SK-N-SH (cell line): ENCODE data around the gene ARHGAP15. TPM values are rescaled to one million over a fixed set of nuclear protein-coding genes. Genes with fewer than 3 reads are reported as not detected.

ENCODE experiments used
- CTCF ChIA-PET: fragments of 300-600, 350-600 bp; formaldehyde crosslinking; extraction: SDS; loops from one replicate; lab custom pipeline; 2021; lab: Yijun Ruan, JAX
- POLR2A ChIA-PET: fragments of 350-600 bp; sonication (Branson Sonifier 250); formaldehyde crosslinking; extraction: SDS; loops from one replicate; lab custom pipeline; 2020; ENCODE audit warnings: antibody characterized with exemption, inconsistent platforms; lab: Yijun Ruan, JAX
- DNase-seq: peaks from one replicate; pipeline ENCODE4 v3.0.0; 2012
- H2AFZ ChIP-seq: fragments of 200-600 bp; sonication (generic); 2 replicates; pipeline ENCODE4 v1.8.1; 2016; ENCODE audit warnings: antibody characterized with exemption, mild to moderate bottlenecking, low read depth
- H3F3A ChIP-seq: fragments of 200-600 bp; sonication (generic); replicated peaks from 2 replicates; pipeline ENCODE3; 2016; ENCODE audit warnings: antibody characterized with exemption, mild to moderate bottlenecking; ENCODE audit not compliant: insufficient read depth
- H3K27ac ChIP-seq, 2 experiments: fragments of 200-500 bp in 1 of 2; fragments of 200-600 bp in 1 of 2; sonication (Bioruptor generic) in 1 of 2; sonication (generic), shearing (Covaris generic) in 1 of 2; 2 replicates each; pipeline versions ENCODE4 v1.5.1 to v1.6.1; 2014 to 2016; ENCODE audit warnings: low read depth in 2 of 2, inconsistent platforms in 1 of 2, low read length in 1 of 2, mild to moderate bottlenecking in 1 of 2, mixed read lengths in 1 of 2
- H3K27me3 ChIP-seq: fragments of 200-600 bp; sonication (generic), shearing (Covaris generic); 2 replicates; pipeline ENCODE4 v1.6.1; 2016; ENCODE audit warnings: mixed run types; ENCODE audit not compliant: insufficient read depth
- H3K36me3 ChIP-seq, 2 experiments: fragments of 200-500 bp in 1 of 2; fragments of 200-600 bp in 1 of 2; sonication (Bioruptor generic) in 1 of 2; sonication (generic) in 1 of 2; replicated peaks in 1 of 2; 2 replicates each; pipeline versions ENCODE3 to v1.5.1; 2014 to 2016; ENCODE audit warnings: low read length in 1 of 2, mild to moderate bottlenecking in 1 of 2; ENCODE audit not compliant: insufficient read depth in 2 of 2, control insufficient read depth in 1 of 2
- H3K4me1 ChIP-seq, 2 experiments: fragments of 200-500 bp in 1 of 2; fragments of 200-600 bp in 1 of 2; sonication (Bioruptor generic) in 1 of 2; sonication (generic), shearing (Covaris generic) in 1 of 2; 2 replicates each; pipeline versions ENCODE4 v1.5.1 to v1.6.1; 2014 to 2016; ENCODE audit warnings: low read depth in 1 of 2, low read length in 1 of 2, mixed run types in 1 of 2; ENCODE audit not compliant: insufficient read depth in 2 of 2, control insufficient read depth in 1 of 2
- H3K4me2 ChIP-seq: fragments of 200-600 bp; sonication (generic), shearing (Covaris generic); 2 replicates; pipeline ENCODE4 v1.6.1; 2017; ENCODE audit warnings: mixed run types
- H3K4me3 ChIP-seq, 2 experiments: fragments of 200-500 bp in 1 of 2; fragments of 200-600 bp in 1 of 2; sonication (Bioruptor generic) in 1 of 2; sonication (generic), shearing (Covaris generic) in 1 of 2; 2 replicates each; pipeline versions ENCODE4 v1.5.1 to v1.8.1; 2014 to 2016; ENCODE audit warnings: low read depth in 2 of 2, inconsistent platforms in 1 of 2, low read length in 1 of 2, mild to moderate bottlenecking in 1 of 2, mixed read lengths in 1 of 2, moderate library complexity in 1 of 2
- H3K79me2 ChIP-seq: fragments of 200-600 bp; sonication (generic); 2 replicates; pipeline ENCODE4 v1.8.1; 2017; ENCODE audit warnings: mild to moderate bottlenecking; ENCODE audit not compliant: insufficient read depth
- H3K9ac ChIP-seq: fragments of 200-600 bp; sonication (generic); 2 replicates; pipeline ENCODE4 v1.6.1; 2017; ENCODE audit warnings: mixed run types
- H3K9me2 ChIP-seq: fragments of 200-600 bp; sonication (generic); 2 replicates; pipeline ENCODE4 v1.6.1; 2017; ENCODE audit warnings: mixed run types
- H3K9me3 ChIP-seq: fragments of 200-600 bp; sonication (generic); 2 replicates; pipeline ENCODE4 v1.6.1; 2017; ENCODE audit warnings: mixed run types, mild to moderate bottlenecking, moderate library complexity
- H4K20me1 ChIP-seq: fragments of 200-600 bp; sonication (generic); 2 replicates; pipeline ENCODE4 v1.6.1; 2017; ENCODE audit warnings: mild to moderate bottlenecking, mixed run types; ENCODE audit not compliant: insufficient read depth
- CHD2 ChIP-seq: fragments of 150-350 bp; IDR thresholded peaks from 2 replicates; pipeline ENCODE4 v1.6.1; 2018; ENCODE audit warnings: low read length; ENCODE audit not compliant: partially characterized antibody
- ELF1 ChIP-seq: IDR thresholded peaks from 2 replicates; pipeline ENCODE4 v1.4.0; 2012
- FOSL2 ChIP-seq: IDR thresholded peaks from 2 replicates; pipeline ENCODE4 v1.4.0; 2012; ENCODE audit warnings: low read depth, mild to moderate bottlenecking, moderate library complexity, borderline replicate concordance
- FOXM1 ChIP-seq: IDR thresholded peaks from 2 replicates; pipeline ENCODE4 v1.4.0; 2012; ENCODE audit warnings: low read depth, mild to moderate bottlenecking
- GATA2 ChIP-seq: sonication (generic); formaldehyde crosslinking; IDR thresholded peaks from 2 replicates; pipeline ENCODE4 v1.5.0; 2020; ENCODE audit warnings: mild to moderate bottlenecking, missing genetic modification reagents
- JUND ChIP-seq: IDR thresholded peaks from 2 replicates; pipeline ENCODE4 v1.4.0; 2012
- MEF2A ChIP-seq: IDR thresholded peaks from 2 replicates; pipeline ENCODE4 v1.4.0; 2012; ENCODE audit warnings: low read depth, borderline replicate concordance
- MXI1 ChIP-seq: IDR thresholded peaks from 2 replicates; pipeline ENCODE4 v1.6.1; 2012; ENCODE audit warnings: mild to moderate bottlenecking, low read depth, low read length, improper control_type of control experiment
- NFIC ChIP-seq: IDR thresholded peaks from 2 replicates; pipeline ENCODE4 v1.4.0; 2012; ENCODE audit warnings: borderline replicate concordance
- RAD21 ChIP-seq: IDR thresholded peaks from 2 replicates; pipeline ENCODE4 v1.6.1; 2012; ENCODE audit warnings: mild to moderate bottlenecking, low read length
- RFX5 ChIP-seq: IDR thresholded peaks from 2 replicates; pipeline ENCODE4 v1.6.1; 2012; ENCODE audit warnings: mild to moderate bottlenecking, improper control_type of control experiment, low read length
- RXRA ChIP-seq: IDR thresholded peaks from 2 replicates; pipeline ENCODE4 v1.4.0; 2012; ENCODE audit warnings: low read depth, mild to moderate bottlenecking, borderline replicate concordance
- SIN3A ChIP-seq: IDR thresholded peaks from 2 replicates; pipeline ENCODE4 v1.6.1; 2012; ENCODE audit warnings: low read depth, mild to moderate bottlenecking, low read length, moderate library complexity, borderline replicate concordance
- YY1 ChIP-seq: IDR thresholded peaks from 2 replicates; pipeline ENCODE4 v1.4.0; 2012; ENCODE audit warnings: low read depth, mild to moderate bottlenecking
- WGBS: methylation state at CpG from one replicate; pipeline ENCODE4 v1.1.6; 2017; ENCODE audit warnings: low lambda C conversion rate; 5-methylcytosine and 5-hydroxymethylcytosine counted together
- polyA plus RNA-seq, 3 experiments: library from polyadenylated mRNA; depleted of rRNA; stranded (reverse); fragments of >200 nt; gene quantifications; 2 replicates each; pipeline ENCODE4 v1.2.3, GENCODE V29; 2012
- TF ChIP-seq, protein P1 (sequence below): IDR thresholded peaks from 2 replicates; pipeline ENCODE4 v1.4.0; 2012; ENCODE audit warnings: low read depth, borderline replicate concordance
- TF ChIP-seq, protein P2 (sequence below): fragments of 150-350 bp; IDR thresholded peaks from 2 replicates; pipeline ENCODE4 v1.6.1; 2017; ENCODE audit warnings: antibody characterized with exemption, low read length, low read depth, borderline replicate concordance
- TF ChIP-seq, protein P3 (sequence below): IDR thresholded peaks from 2 replicates; pipeline ENCODE4 v1.4.0; 2012; ENCODE audit warnings: low read depth
- TF ChIP-seq, protein P4 (sequence below): fragments of 150-350 bp; IDR thresholded peaks from 2 replicates; pipeline ENCODE4 v1.6.1; 2016; ENCODE audit warnings: mild to moderate bottlenecking, low read depth, low read length

The ARHGAP15 gene
- polyA plus RNA-seq, 1 of the 3 experiments (the other 2 are of a cell fraction) = not detected

DNA sequence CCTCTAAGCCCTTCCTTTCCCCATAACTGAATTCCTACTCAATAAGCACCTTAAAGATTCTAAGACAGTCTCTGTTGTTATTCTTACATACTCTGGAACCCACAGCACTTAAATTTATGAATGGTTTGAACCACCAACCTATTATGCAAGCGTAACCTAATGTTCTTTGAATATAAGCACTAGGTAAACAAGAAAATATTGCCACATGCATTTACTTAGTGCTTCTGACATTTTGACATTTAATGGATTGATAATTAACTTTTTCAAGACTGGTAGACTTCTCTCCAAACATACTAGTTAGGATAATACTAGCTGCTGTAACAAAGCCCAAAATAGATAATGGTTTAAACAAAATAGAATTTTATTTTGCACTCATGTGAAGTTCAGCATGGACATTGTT, 164.8 kb downstream of the ARHGAP15 start:
- 50% methylated on average over 1 of the region's 1 CpG for WGBS
- CTCF ChIA-PET = no interaction called here

DNA sequence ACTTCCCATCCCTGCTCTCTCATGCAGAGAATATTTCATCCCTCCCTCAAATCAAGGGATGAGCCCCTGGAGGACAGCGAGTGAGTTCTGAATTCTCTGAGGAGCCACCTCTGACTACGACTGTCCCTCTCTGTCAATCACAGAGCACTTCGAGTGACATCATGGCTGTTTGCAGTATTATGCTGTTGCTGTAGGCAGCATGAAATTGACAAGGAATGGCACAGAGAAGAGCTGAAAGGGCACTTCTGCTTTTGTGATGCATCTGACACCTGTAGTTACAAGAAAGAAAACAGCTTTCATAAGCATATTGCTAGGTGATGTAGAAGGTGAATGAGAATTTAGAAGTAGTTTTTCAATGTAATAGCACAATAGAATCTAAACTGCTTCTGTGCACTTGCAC, 166.9 kb downstream of the ARHGAP15 start:
- no peaks in the 10 kb centered on the region for H3K4me1 ChIP-seq
- POLR2A ChIA-PET = no interaction called here
- TF ChIP-seq JUND = no peak
- TF ChIP-seq FOSL2 = no peak
- no peak for TF ChIP-seq YY1
- TF ChIP-seq RAD21 = no peak
- TF ChIP-seq, all 33 proteins: peak for 0
- CTCF ChIA-PET = interaction anchor here (1.1 to 1.2 kb wide), 2 partner anchors 12 kb away, joined by 3 read pairs; no protein-coding TSS in a partner anchor
- no peak overlapping the region for H3K4me3 ChIP-seq
- WGBS = 55% methylated on average over 3 of the region's 3 CpGs
- H3K27ac ChIP-seq = no peak overlapping the region
- H3K4me2 ChIP-seq = no peak overlapping the region
- H3K9me2 ChIP-seq = no peaks in the 10 kb centered on the region
- no peak overlapping the region for H2AFZ ChIP-seq
- no peaks in the 10 kb centered on the region for H3K36me3 ChIP-seq
- H3K27me3 ChIP-seq = no peaks in the 10 kb centered on the region
- H4K20me1 ChIP-seq = no peaks in the 10 kb centered on the region
- DNase-seq = no peak
- H3F3A ChIP-seq = no peaks in the 10 kb centered on the region
- H3K9me3 ChIP-seq = no peaks in the 10 kb centered on the region
- no peaks in the 10 kb centered on the region for H3K79me2 ChIP-seq
- H3K9ac ChIP-seq = no peak overlapping the region

More for the DNA sequence above, 164.8 kb downstream of the ARHGAP15 start:
- Histone ChIP-seq H3K36me3 (no peaks in the 10 kb centered on the region), H3K9ac (no peak overlapping the region), H4K20me1 (no peaks in the 10 kb centered on the region), H3F3A (no peaks in the 10 kb centered on the region), H3K4me2 (no peak overlapping the region), H3K27me3 (no peaks in the 10 kb centered on the region), H3K9me2 (no peaks in the 10 kb centered on the region)
- no peak for TF ChIP-seq RFX5
- TF ChIP-seq, all 33 proteins: peak for 0
- Histone ChIP-seq H3K9me3 (no peaks in the 10 kb centered on the region), H3K4me1 (no peaks in the 10 kb centered on the region), H3K4me3 (no peak overlapping the region), H3K27ac (no peak overlapping the region), H3K79me2 (no peaks in the 10 kb centered on the region), H2AFZ (no peak overlapping the region)
- POLR2A ChIA-PET = no interaction called here
- DNase-seq = no peak

DNA sequence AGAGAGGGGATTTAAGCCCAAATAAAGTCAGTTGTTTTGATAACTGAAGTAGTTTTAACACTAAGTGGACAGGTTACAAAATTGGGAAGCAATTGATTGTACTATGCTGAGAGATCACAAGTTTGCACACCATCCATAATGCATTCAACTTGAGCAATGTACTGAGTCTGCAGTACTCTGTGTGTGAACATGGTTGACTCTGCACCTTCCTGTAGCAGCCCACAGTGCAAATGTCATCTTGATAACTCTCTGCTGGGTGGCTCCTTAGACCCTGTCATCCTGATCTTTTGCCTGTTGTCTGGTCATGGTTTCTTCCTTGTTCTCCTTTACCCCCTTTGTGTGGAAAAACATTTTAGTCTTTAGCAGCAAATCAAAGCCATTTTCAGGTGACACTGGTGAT, 168.0 kb downstream of the ARHGAP15 start:
- Histone ChIP-seq H3K9me2 (no peaks in the 10 kb centered on the region), H3K4me1 (no peaks in the 10 kb centered on the region), H3K27ac (no peak overlapping the region), H3K27me3 (no peaks in the 10 kb centered on the region), H3K9me3 (no peaks in the 10 kb centered on the region), H2AFZ (no peak overlapping the region), H4K20me1 (no peaks in the 10 kb centered on the region), H3K9ac (no peak overlapping the region), H3K4me3 (no peak overlapping the region), H3K79me2 (no peaks in the 10 kb centered on the region), H3F3A (no peaks in the 10 kb centered on the region), H3K36me3 (no peaks in the 10 kb centered on the region), H3K4me2 (no peak overlapping the region)
- DNase-seq = no peak
- ChIA-PET CTCF (interaction anchor here (1.0 to 1.2 kb wide), 3 partner anchors 9 to 13 kb away, joined by 3 to 4 read pairs (median 3); no protein-coding TSS in a partner anchor), POLR2A (no interaction called here)
- no peak for TF ChIP-seq MXI1
- TF ChIP-seq SIN3A = no peak
- TF ChIP-seq MEF2A = no peak
- no peak for TF ChIP-seq FOSL2
- TF ChIP-seq, protein P1, sequence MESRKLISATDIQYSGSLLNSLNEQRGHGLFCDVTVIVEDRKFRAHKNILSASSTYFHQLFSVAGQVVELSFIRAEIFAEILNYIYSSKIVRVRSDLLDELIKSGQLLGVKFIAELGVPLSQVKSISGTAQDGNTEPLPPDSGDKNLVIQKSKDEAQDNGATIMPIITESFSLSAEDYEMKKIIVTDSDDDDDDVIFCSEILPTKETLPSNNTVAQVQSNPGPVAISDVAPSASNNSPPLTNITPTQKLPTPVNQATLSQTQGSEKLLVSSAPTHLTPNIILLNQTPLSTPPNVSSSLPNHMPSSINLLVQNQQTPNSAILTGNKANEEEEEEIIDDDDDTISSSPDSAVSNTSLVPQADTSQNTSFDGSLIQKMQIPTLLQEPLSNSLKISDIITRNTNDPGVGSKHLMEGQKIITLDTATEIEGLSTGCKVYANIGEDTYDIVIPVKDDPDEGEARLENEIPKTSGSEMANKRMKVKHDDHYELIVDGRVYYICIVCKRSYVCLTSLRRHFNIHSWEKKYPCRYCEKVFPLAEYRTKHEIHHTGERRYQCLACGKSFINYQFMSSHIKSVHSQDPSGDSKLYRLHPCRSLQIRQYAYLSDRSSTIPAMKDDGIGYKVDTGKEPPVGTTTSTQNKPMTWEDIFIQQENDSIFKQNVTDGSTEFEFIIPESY = no peak
- no peak for TF ChIP-seq CHD2
- TF ChIP-seq FOXM1 = no peak
- no peak for TF ChIP-seq ELF1
- no peak for TF ChIP-seq NFIC
- no peak for TF ChIP-seq RXRA
- TF ChIP-seq, protein P2, sequence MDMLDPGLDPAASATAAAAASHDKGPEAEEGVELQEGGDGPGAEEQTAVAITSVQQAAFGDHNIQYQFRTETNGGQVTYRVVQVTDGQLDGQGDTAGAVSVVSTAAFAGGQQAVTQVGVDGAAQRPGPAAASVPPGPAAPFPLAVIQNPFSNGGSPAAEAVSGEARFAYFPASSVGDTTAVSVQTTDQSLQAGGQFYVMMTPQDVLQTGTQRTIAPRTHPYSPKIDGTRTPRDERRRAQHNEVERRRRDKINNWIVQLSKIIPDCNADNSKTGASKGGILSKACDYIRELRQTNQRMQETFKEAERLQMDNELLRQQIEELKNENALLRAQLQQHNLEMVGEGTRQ = no peak
- TF ChIP-seq GATA2 (CRISPR knock-in tag) = no peak
- TF ChIP-seq, protein P3, sequence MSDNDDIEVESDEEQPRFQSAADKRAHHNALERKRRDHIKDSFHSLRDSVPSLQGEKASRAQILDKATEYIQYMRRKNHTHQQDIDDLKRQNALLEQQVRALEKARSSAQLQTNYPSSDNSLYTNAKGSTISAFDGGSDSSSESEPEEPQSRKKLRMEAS = no peak
- TF ChIP-seq, protein P4, sequence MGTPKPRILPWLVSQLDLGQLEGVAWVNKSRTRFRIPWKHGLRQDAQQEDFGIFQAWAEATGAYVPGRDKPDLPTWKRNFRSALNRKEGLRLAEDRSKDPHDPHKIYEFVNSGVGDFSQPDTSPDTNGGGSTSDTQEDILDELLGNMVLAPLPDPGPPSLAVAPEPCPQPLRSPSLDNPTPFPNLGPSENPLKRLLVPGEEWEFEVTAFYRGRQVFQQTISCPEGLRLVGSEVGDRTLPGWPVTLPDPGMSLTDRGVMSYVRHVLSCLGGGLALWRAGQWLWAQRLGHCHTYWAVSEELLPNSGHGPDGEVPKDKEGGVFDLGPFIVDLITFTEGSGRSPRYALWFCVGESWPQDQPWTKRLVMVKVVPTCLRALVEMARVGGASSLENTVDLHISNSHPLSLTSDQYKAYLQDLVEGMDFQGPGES = no peak
